Common myeloid progenitor, CD34-positive (primary cell): ENCODE measurements around the gene TRIM46.

Source experiments
- CTCF ChIA-PET: fragments of 350-600 bp; sonication (Branson Sonifier 250); formaldehyde crosslinking; loops from one replicate; lab custom pipeline; 2021; ENCODE audit warnings: antibody characterized with exemption; lab: Charles Lee
- POLR2A ChIA-PET: fragments of 350-600 bp; sonication (Branson Sonifier 250); formaldehyde crosslinking; loops from one replicate; lab custom pipeline; 2021; ENCODE audit warnings: antibody characterized with exemption; lab: Charles Lee
- DNase-seq, 3 donors: peaks; one replicate each; pipeline versions ENCODE4 v3.0.0 to v3.0.0-alpha.2; 2013
- H3K27ac ChIP-seq, 2 experiments: 1 replicate in 1 of 2; 2 replicates in 1 of 2; pipeline ENCODE4 v1.7.0; 2013; ENCODE audit warnings: inconsistent platforms in 2 of 2, low read length in 2 of 2, mild to moderate bottlenecking in 2 of 2, low read depth in 1 of 2, moderate library complexity in 1 of 2; ENCODE audit not compliant: severe bottlenecking in 2 of 2, insufficient read depth in 1 of 2, poor library complexity in 1 of 2
- H3K27me3 ChIP-seq, 5 experiments: replicated peaks in 2 of 5; 1 replicate in 3 of 5; 2 replicates in 2 of 5; pipeline versions ENCODE4 v1.6.1 to v1.7.0; 2013; ENCODE audit warnings: low read length in 4 of 5, mild to moderate bottlenecking in 2 of 5, moderate library complexity in 2 of 5, inconsistent platforms in 1 of 5; ENCODE audit not compliant: insufficient read depth in 5 of 5, control insufficient read depth in 4 of 5
- H3K36me3 ChIP-seq, 4 experiments: 1 replicate in 2 of 4; 2 replicates in 2 of 4; pipeline versions ENCODE4 v1.6.1 to v1.7.0; 2013; ENCODE audit warnings: low read length in 3 of 4, control low read depth in 1 of 4, mild to moderate bottlenecking in 1 of 4; ENCODE audit not compliant: control insufficient read depth in 4 of 4, insufficient read depth in 4 of 4
- H3K4me1 ChIP-seq, 4 experiments: 1 replicate in 3 of 4; 2 replicates in 1 of 4; pipeline versions ENCODE4 v1.6.1 to v1.7.1; 2013; ENCODE audit warnings: low read length in 3 of 4, mild to moderate bottlenecking in 3 of 4, control low read depth in 1 of 4, inconsistent platforms in 1 of 4, moderate library complexity in 1 of 4; ENCODE audit not compliant: control insufficient read depth in 4 of 4, insufficient read depth in 4 of 4; ENCODE audit errors: control extremely low read depth in 1 of 4
- H3K4me3 ChIP-seq, 7 experiments: 1 replicate in 4 of 7; 2 replicates in 3 of 7; pipeline versions ENCODE4 v1.5.1 to v1.7.0; 2013; ENCODE audit warnings: mild to moderate bottlenecking in 7 of 7, low read length in 6 of 7, moderate library complexity in 6 of 7, inconsistent platforms in 2 of 7, low read depth in 2 of 7, control low read depth in 1 of 7; ENCODE audit not compliant: insufficient read depth in 4 of 7, control insufficient read depth in 1 of 7; ENCODE audit errors: extremely low read depth in 1 of 7
- H3K9me3 ChIP-seq, 5 experiments: 1 replicate in 4 of 5; 2 replicates in 1 of 5; pipeline versions ENCODE4 v1.6.1 to v1.7.1; 2013; ENCODE audit warnings: low read length in 4 of 5, mild to moderate bottlenecking in 2 of 5, inconsistent platforms in 1 of 5, low read depth in 1 of 5, moderate library complexity in 1 of 5; ENCODE audit not compliant: control insufficient read depth in 4 of 5, insufficient read depth in 2 of 5; ENCODE audit errors: control extremely low read depth in 1 of 5
- WGBS: methylation state at CpG from one replicate; pipeline ENCODE4 v1.1.5; 2013; ENCODE audit not compliant: insufficient coverage; 5-methylcytosine and 5-hydroxymethylcytosine counted together

Gene TRIM46

GRCh38 chr1:155196103-155196892 lies 22.6 kb downstream of the TRIM46 start:
- DNase-seq, result no peak
- no peak overlapping the region for H3K4me3 ChIP-seq
- 85% methylated on average over 4 of the region's 6 CpGs for WGBS
- no peaks in the 10 kb centered on the region for H3K27me3 ChIP-seq
- H3K36me3 ChIP-seq, result peaks cover 0 to 38% (median 1%) of the 10 kb centered on the region in 4 experiments
- POLR2A ChIA-PET, result no interaction called here
- H3K27ac ChIP-seq, result no peak overlapping the region
- peaks cover 0 to 35% (median 32%) of the 10 kb centered on the region in 4 experiments for H3K4me1 ChIP-seq
- CTCF ChIA-PET, result interaction anchor here (0.9 to 6.4 kb wide), 6 partner anchors 10 to 54 kb away, joined by 3 to 130 read pairs (median 4); partner anchors contain the start of genes KRTCAP2, MTX1, THBS3 and TRIM46
- no peaks in the 10 kb centered on the region for H3K9me3 ChIP-seq

DNA sequence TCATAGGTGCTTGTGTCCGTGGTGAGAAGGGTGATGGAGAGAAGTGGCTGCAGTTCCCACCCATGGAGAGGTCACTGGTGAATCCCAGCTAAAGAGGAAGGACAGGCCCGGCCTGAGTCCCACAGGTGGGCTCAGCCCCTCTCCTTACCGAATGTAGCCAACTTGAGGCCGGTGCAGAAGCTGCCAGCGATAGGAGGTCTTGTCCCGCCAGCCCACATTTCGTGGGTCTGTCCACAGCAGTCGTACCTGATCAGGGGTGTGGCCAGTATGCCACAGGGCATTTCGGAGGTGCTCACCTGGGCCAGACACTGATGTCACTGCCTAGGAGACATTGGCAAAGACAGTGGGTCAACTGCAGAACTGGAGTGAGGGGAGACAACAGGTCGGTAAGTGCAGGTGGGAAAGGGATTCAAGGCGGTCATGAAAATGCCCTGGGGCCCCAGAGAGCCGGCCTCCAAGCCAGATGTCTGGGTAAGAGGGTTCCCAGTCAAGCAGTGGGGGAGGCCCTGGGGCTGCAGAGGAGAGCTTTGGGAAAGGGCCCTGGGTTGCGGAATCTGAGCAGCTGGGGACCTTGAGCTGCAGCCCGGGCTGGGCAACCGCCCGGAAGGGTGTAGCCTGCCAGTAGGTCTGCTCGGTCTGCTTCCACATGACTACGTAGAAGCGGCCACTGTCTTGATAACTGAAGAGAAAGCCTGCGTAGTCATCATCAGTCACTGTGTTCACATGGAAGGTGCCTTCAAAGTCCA lies 23.4 kb downstream of the TRIM46 start:
- ChIA-PET POLR2A (interaction anchor here (1.3 kb wide), 1 partner anchor 10 kb away, joined by 3 read pairs; the partner anchor contains the start of gene THBS3), CTCF (interaction anchor here (5.8 to 6.4 kb wide), 2 partner anchors 10 to 20 kb away, joined by 56 to 130 read pairs; partner anchors contain the start of genes KRTCAP2, MTX1, THBS3 and TRIM46)
- DNase-seq, result no peak
- Histone ChIP-seq H3K36me3 (peaks cover 0 to 44% (median 4%) of the 10 kb centered on the region in 4 experiments), H3K4me3 (no peak overlapping the region), H3K9me3 (no peaks in the 10 kb centered on the region), H3K27ac (no peak overlapping the region), H3K4me1 (peaks cover 0 to 32% (median 31%) of the 10 kb centered on the region in 4 experiments), H3K27me3 (no peaks in the 10 kb centered on the region)
- WGBS, result 94% methylated on average over 16 of the region's 20 CpGs

- WGBS, result 99% methylated on average over 11 of the region's 15 CpGs
- no peak overlapping the region for H3K27ac ChIP-seq
- CTCF ChIA-PET, result interaction anchor here (6.4 kb wide), 1 partner anchor 21 kb away, joined by 130 read pairs; the partner anchor contains the start of genes KRTCAP2 and TRIM46
- H3K4me3 ChIP-seq, result no peak overlapping the region
- H3K9me3 ChIP-seq, result no peaks in the 10 kb centered on the region
- H3K27me3 ChIP-seq, result no peaks in the 10 kb centered on the region
- POLR2A ChIA-PET, result interaction anchor here (1.3 kb wide), 1 partner anchor 10 kb away, joined by 3 read pairs; the partner anchor contains the start of gene THBS3
- H3K4me1 ChIP-seq, result peaks cover 0 to 23% (median 22%) of the 10 kb centered on the region in 4 experiments
- peaks cover 0 to 48% (median 4%) of the 10 kb centered on the region in 4 experiments for H3K36me3 ChIP-seq
- DNase-seq, result no peak
Observed at GRCh38 chr1:155197901-155198546, 24.4 kb downstream of the TRIM46 start.

GRCh38 chr1:155198547-155198906 lies 24.9 kb downstream of the TRIM46 start:
- Histone ChIP-seq H3K27me3 (no peaks in the 10 kb centered on the region), H3K4me1 (peaks cover 0 to 18% (median 17%) of the 10 kb centered on the region in 4 experiments), H3K4me3 (no peak overlapping the region), H3K9me3 (no peaks in the 10 kb centered on the region), H3K27ac (no peak overlapping the region), H3K36me3 (peaks cover 0 to 48% (median 4%) of the 10 kb centered on the region in 4 experiments)
- 100% methylated on average over 2 of the region's 3 CpGs for WGBS
- DNase-seq, result no peak
- CTCF ChIA-PET, result no interaction called here
- POLR2A ChIA-PET, result no interaction called here

- POLR2A ChIA-PET, result no interaction called here
- H3K4me1 ChIP-seq, result peaks cover 0 to 7% (median 6%) of the 10 kb centered on the region in 4 experiments
- CTCF ChIA-PET, result no interaction called here
- DNase-seq, result no peak
- H3K27me3 ChIP-seq, result no peaks in the 10 kb centered on the region
- no peaks in the 10 kb centered on the region for H3K9me3 ChIP-seq
- no peak overlapping the region for H3K27ac ChIP-seq
- WGBS, result 95% methylated on average over 2 of the region's 4 CpGs
- H3K36me3 ChIP-seq, result peaks cover 0 to 51% (median 4%) of the 10 kb centered on the region in 4 experiments
- no peak overlapping the region for H3K4me3 ChIP-seq
Observed at GRCh38 chr1:155199792-155200191, 26.1 kb downstream of the TRIM46 start.

- ChIA-PET CTCF (interaction anchor here (1.0 to 1.8 kb wide), 2 partner anchors 7 to 26 kb away, joined by 3 to 7 read pairs; no protein-coding TSS in a partner anchor), POLR2A (no interaction called here)
- Histone ChIP-seq H3K36me3 (peaks cover 0 to 54% (median 4%) of the 10 kb centered on the region in 4 experiments), H3K9me3 (no peaks in the 10 kb centered on the region), H3K27me3 (no peaks in the 10 kb centered on the region), H3K4me1 (no peaks in the 10 kb centered on the region), H3K27ac (no peak overlapping the region), H3K4me3 (no peak overlapping the region)
- WGBS, result 95% methylated on average over 5 of the region's 5 CpGs
- DNase-seq, result no peak
Observed at GRCh38 chr1:155200920-155201319, 27.3 kb downstream of the TRIM46 start.
